ENCODE data around the gene MACROD2.

DNA sequence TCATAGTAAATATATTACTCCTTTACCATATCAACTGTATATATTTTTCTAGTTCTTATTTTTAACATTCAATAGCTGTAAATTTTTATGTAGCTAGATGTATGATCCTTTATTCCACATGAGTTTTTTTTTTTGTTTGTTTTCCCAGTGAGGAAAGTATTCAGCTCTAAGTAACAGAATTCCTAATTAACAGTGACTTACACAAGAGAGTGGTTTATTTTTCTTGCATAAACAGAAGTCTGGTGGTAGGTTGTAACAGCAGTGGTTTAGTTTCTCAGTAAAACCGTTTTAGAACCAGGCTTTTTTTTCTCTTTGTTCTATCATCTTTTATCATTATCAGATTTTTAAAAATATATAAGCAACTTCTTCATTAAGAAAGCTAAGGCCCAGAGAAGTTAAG is 459.0 kb downstream of the MACROD2 start:
- TF ChIP-seq POLR2A (IDR thresholded peaks at IDR 0.05; ENCODE audit: borderline replicate concordance, extremely low read depth, insufficient read depth, insufficient read length) (no peak), POLR2AphosphoS5 (IDR thresholded peaks at IDR 0.05; ENCODE audit: low read depth, low read length) (no peak), EGR1 (IDR thresholded peaks at IDR 0.05; ENCODE audit: low read depth) (no peak), RAD21 (IDR thresholded peaks at IDR 0.05; ENCODE audit: low read depth) (no peak), EZH2phosphoT487 (IDR thresholded peaks at IDR 0.05; ENCODE audit: borderline replicate concordance) (no peak), TCF7L2 (IDR thresholded peaks at IDR 0.05; ENCODE audit: borderline replicate concordance, extremely low read depth, insufficient read depth, insufficient read length) (no peak), SP1 (IDR thresholded peaks at IDR 0.05; ENCODE audit: low read depth) (no peak), SIN3A (IDR thresholded peaks at IDR 0.05; ENCODE audit: low read depth) (no peak), JUND (IDR thresholded peaks at IDR 0.05) (no peak)
- TF ChIP-seq, protein P1, sequence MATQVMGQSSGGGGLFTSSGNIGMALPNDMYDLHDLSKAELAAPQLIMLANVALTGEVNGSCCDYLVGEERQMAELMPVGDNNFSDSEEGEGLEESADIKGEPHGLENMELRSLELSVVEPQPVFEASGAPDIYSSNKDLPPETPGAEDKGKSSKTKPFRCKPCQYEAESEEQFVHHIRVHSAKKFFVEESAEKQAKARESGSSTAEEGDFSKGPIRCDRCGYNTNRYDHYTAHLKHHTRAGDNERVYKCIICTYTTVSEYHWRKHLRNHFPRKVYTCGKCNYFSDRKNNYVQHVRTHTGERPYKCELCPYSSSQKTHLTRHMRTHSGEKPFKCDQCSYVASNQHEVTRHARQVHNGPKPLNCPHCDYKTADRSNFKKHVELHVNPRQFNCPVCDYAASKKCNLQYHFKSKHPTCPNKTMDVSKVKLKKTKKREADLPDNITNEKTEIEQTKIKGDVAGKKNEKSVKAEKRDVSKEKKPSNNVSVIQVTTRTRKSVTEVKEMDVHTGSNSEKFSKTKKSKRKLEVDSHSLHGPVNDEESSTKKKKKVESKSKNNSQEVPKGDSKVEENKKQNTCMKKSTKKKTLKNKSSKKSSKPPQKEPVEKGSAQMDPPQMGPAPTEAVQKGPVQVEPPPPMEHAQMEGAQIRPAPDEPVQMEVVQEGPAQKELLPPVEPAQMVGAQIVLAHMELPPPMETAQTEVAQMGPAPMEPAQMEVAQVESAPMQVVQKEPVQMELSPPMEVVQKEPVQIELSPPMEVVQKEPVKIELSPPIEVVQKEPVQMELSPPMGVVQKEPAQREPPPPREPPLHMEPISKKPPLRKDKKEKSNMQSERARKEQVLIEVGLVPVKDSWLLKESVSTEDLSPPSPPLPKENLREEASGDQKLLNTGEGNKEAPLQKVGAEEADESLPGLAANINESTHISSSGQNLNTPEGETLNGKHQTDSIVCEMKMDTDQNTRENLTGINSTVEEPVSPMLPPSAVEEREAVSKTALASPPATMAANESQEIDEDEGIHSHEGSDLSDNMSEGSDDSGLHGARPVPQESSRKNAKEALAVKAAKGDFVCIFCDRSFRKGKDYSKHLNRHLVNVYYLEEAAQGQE (IDR thresholded peaks at IDR 0.05; ENCODE audit: low read depth): no peak
- TF ChIP-seq, protein P2, sequence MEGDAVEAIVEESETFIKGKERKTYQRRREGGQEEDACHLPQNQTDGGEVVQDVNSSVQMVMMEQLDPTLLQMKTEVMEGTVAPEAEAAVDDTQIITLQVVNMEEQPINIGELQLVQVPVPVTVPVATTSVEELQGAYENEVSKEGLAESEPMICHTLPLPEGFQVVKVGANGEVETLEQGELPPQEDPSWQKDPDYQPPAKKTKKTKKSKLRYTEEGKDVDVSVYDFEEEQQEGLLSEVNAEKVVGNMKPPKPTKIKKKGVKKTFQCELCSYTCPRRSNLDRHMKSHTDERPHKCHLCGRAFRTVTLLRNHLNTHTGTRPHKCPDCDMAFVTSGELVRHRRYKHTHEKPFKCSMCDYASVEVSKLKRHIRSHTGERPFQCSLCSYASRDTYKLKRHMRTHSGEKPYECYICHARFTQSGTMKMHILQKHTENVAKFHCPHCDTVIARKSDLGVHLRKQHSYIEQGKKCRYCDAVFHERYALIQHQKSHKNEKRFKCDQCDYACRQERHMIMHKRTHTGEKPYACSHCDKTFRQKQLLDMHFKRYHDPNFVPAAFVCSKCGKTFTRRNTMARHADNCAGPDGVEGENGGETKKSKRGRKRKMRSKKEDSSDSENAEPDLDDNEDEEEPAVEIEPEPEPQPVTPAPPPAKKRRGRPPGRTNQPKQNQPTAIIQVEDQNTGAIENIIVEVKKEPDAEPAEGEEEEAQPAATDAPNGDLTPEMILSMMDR (IDR thresholded peaks at IDR 0.05 in 2 of 3, conservative IDR thresholded peaks at IDR 0.05 in 1 of 3; ENCODE audit: borderline replicate concordance in 1 of 3, insufficient read depth in 1 of 3, low read depth in 2 of 3, low read length in 2 of 3): no peak
- TF ChIP-seq, protein P3, sequence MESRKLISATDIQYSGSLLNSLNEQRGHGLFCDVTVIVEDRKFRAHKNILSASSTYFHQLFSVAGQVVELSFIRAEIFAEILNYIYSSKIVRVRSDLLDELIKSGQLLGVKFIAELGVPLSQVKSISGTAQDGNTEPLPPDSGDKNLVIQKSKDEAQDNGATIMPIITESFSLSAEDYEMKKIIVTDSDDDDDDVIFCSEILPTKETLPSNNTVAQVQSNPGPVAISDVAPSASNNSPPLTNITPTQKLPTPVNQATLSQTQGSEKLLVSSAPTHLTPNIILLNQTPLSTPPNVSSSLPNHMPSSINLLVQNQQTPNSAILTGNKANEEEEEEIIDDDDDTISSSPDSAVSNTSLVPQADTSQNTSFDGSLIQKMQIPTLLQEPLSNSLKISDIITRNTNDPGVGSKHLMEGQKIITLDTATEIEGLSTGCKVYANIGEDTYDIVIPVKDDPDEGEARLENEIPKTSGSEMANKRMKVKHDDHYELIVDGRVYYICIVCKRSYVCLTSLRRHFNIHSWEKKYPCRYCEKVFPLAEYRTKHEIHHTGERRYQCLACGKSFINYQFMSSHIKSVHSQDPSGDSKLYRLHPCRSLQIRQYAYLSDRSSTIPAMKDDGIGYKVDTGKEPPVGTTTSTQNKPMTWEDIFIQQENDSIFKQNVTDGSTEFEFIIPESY (IDR thresholded peaks at IDR 0.05; ENCODE audit: extremely low read depth, insufficient replicate concordance, low read length): no peak

Measured in HCT116 (cell line).